HEK293 (cell line): ENCODE results near the gene PPFIA4.

Experiments used
- AEBP2 ChIP-seq: fragments of 450-650 bp; formaldehyde crosslinking; IDR thresholded peaks from 2 replicates; pipeline ENCODE4 v1.5.1; 2016; ENCODE audit warnings: missing biosample characterization, missing genetic modification characterization, borderline replicate concordance
- EGR2 ChIP-seq: fragments of 450-650 bp; formaldehyde crosslinking; IDR thresholded peaks from 2 replicates; pipeline ENCODE4 v1.5.1; 2016; ENCODE audit warnings: low read depth, missing biosample characterization, missing genetic modification characterization
- KLF16 ChIP-seq: fragments of 450-650 bp; formaldehyde crosslinking; IDR thresholded peaks from 2 replicates; pipeline ENCODE4 v1.5.1; 2017; ENCODE audit warnings: missing biosample characterization, missing genetic modification characterization
- MEIS1 ChIP-seq: sonication (generic); formaldehyde crosslinking; IDR thresholded peaks from 2 replicates; pipeline ENCODE4 v1.8.1; 2022; ENCODE audit warnings: missing genetic modification reagents, mild to moderate bottlenecking, borderline replicate concordance
- PRDM1 ChIP-seq: fragments of 450-650 bp; formaldehyde crosslinking; IDR thresholded peaks from 2 replicates; pipeline ENCODE4; 2016; ENCODE audit warnings: missing biosample characterization, missing genetic modification characterization
- SETDB1 ChIP-seq: IDR thresholded peaks from one replicate; pipeline ENCODE4 v1.6.1; 2017; ENCODE audit warnings: mild to moderate bottlenecking, low read length, moderate library complexity, mixed read lengths; ENCODE audit not compliant: insufficient read length
- ZBTB1 ChIP-seq: fragments of 450-650 bp; formaldehyde crosslinking; IDR thresholded peaks from 2 replicates; pipeline ENCODE4 v1.5.1; 2016; ENCODE audit warnings: missing biosample characterization, missing genetic modification characterization
- ZBTB48 ChIP-seq: fragments of 450-650 bp; formaldehyde crosslinking; IDR thresholded peaks from 2 replicates; pipeline ENCODE4 v1.5.1; 2016; ENCODE audit warnings: missing biosample characterization, missing genetic modification characterization
- ZBTB6 ChIP-seq: fragments of 450-650 bp; formaldehyde crosslinking; IDR thresholded peaks from 2 replicates; pipeline ENCODE4 v1.5.1; 2017; ENCODE audit warnings: missing biosample characterization, missing genetic modification characterization
- ZEB2 ChIP-seq: fragments of 450-650 bp; formaldehyde crosslinking; IDR thresholded peaks from 2 replicates; pipeline ENCODE4 v1.5.1; 2016; ENCODE audit warnings: missing biosample characterization, missing genetic modification characterization
- ZFHX2 ChIP-seq: fragments of 450-650 bp; formaldehyde crosslinking; conservative IDR thresholded peaks from 2 replicates; pipeline ENCODE4 v1.5.1; 2016; ENCODE audit warnings: missing biosample characterization, missing genetic modification characterization
- ZFP37 ChIP-seq: fragments of 450-650 bp; formaldehyde crosslinking; IDR thresholded peaks from 2 replicates; pipeline ENCODE4 v1.5.1; 2016; ENCODE audit warnings: missing biosample characterization, missing genetic modification characterization
- ZNF202 ChIP-seq: fragments of 450-650 bp; formaldehyde crosslinking; IDR thresholded peaks from 2 replicates; pipeline ENCODE4 v1.5.1; 2016; ENCODE audit warnings: missing biosample characterization, missing genetic modification characterization, borderline replicate concordance
- ZNF211 ChIP-seq: fragments of 450-650 bp; formaldehyde crosslinking; IDR thresholded peaks from 2 replicates; pipeline ENCODE4 v1.5.1; 2016; ENCODE audit warnings: low read depth, missing biosample characterization, missing genetic modification characterization
- ZNF350 ChIP-seq: fragments of 450-650 bp; formaldehyde crosslinking; IDR thresholded peaks from 2 replicates; pipeline ENCODE4 v1.5.0; 2017; ENCODE audit warnings: missing biosample characterization, mild to moderate bottlenecking, missing genetic modification characterization
- ZNF366 ChIP-seq: fragments of 450-650 bp; formaldehyde crosslinking; conservative IDR thresholded peaks from 2 replicates; pipeline ENCODE4 v1.5.1; 2016; ENCODE audit warnings: missing biosample characterization, missing genetic modification characterization
- ZNF37A ChIP-seq: fragments of 450-650 bp; IDR thresholded peaks from 2 replicates; pipeline ENCODE4 v1.5.1; 2018; ENCODE audit warnings: missing biosample characterization, missing genetic modification characterization
- ZNF404 ChIP-seq: fragments of 450-650 bp; formaldehyde crosslinking; IDR thresholded peaks from 2 replicates; pipeline ENCODE4 v1.5.1; 2017; ENCODE audit warnings: missing biosample characterization, missing genetic modification characterization
- ZNF426 ChIP-seq: fragments of 450-650 bp; formaldehyde crosslinking; IDR thresholded peaks from 2 replicates; pipeline ENCODE4 v1.5.1; 2017; ENCODE audit warnings: missing biosample characterization, missing genetic modification characterization, mild to moderate bottlenecking, inconsistent platforms, moderate library complexity
- ZNF555 ChIP-seq: fragments of 450-650 bp; formaldehyde crosslinking; conservative IDR thresholded peaks from 2 replicates; pipeline ENCODE4 v1.5.1; 2017; ENCODE audit warnings: missing biosample characterization, mild to moderate bottlenecking, missing genetic modification characterization, inconsistent platforms
- ZNF626 ChIP-seq: fragments of 450-650 bp; sonication (Bioruptor Pico); formaldehyde crosslinking; IDR thresholded peaks from 2 replicates; pipeline ENCODE4 v1.5.1; 2018; ENCODE audit warnings: missing biosample characterization, missing genetic modification characterization, inconsistent platforms
- ZSCAN18 ChIP-seq: fragments of 450-650 bp; formaldehyde crosslinking; IDR thresholded peaks from 2 replicates; pipeline ENCODE4 v1.5.1; 2016; ENCODE audit warnings: missing biosample characterization, missing genetic modification characterization
- ZSCAN30 ChIP-seq: fragments of 450-650 bp; IDR thresholded peaks from 2 replicates; pipeline ENCODE4 v1.5.1; 2018; ENCODE audit warnings: missing biosample characterization, mild to moderate bottlenecking, missing genetic modification characterization, moderate library complexity
- TF ChIP-seq, protein P1 (sequence below): fragments of 450-650 bp; formaldehyde crosslinking; IDR thresholded peaks from 2 replicates; pipeline ENCODE4 v1.5.1; 2017; ENCODE audit warnings: missing biosample characterization, missing genetic modification characterization
- TF ChIP-seq, protein P2 (sequence below): fragments of 450-650 bp; formaldehyde crosslinking; IDR thresholded peaks from 2 replicates; pipeline ENCODE4 v1.5.1; 2016; ENCODE audit warnings: missing biosample characterization, missing genetic modification characterization
- TF ChIP-seq, protein P3 (sequence below): fragments of 450-650 bp; formaldehyde crosslinking; IDR thresholded peaks from 2 replicates; pipeline ENCODE4 v1.5.1; 2017; ENCODE audit warnings: missing biosample characterization, missing genetic modification characterization

PPFIA4 gene

GRCh38 chr1:203117611-203118575 is 91.6 kb downstream of the PPFIA4 start (continued):
- TF ChIP-seq AEBP2 (tag by site-specific recombination) (no peak), ZBTB1 (tag by site-specific recombination) (no peak), ZNF350 (tag by site-specific recombination) (no peak), ZNF626 (tag by site-specific recombination) (no peak), ZFP37 (tag by site-specific recombination) (no peak), ZNF37A (tag by site-specific recombination) (no peak), ZNF555 (tag by site-specific recombination) (no peak), ZSCAN18 (tag by site-specific recombination) (no peak), ZFHX2 (tag by site-specific recombination) (peak; percentile 87), KLF16 (tag by site-specific recombination) (no peak), ZSCAN30 (0 out of 2 replicates have a peak, but pooled peaks have one; percentile 38), SETDB1 (no peak), ZBTB48 (tag by site-specific recombination) (no peak), ZBTB6 (tag by site-specific recombination) (peak; percentile 79), ZNF426 (tag by site-specific recombination) (no peak), ZNF404 (no peak), EGR2 (peak; percentile 82), MEIS1 (CRISPR knock-in tag) (no peak), ZEB2 (no peak), PRDM1 (no peak), ZNF366 (tag by site-specific recombination) (no peak), ZNF202 (tag by site-specific recombination) (no peak), ZNF211 (tag by site-specific recombination) (no peak)
- TF ChIP-seq, protein P1, sequence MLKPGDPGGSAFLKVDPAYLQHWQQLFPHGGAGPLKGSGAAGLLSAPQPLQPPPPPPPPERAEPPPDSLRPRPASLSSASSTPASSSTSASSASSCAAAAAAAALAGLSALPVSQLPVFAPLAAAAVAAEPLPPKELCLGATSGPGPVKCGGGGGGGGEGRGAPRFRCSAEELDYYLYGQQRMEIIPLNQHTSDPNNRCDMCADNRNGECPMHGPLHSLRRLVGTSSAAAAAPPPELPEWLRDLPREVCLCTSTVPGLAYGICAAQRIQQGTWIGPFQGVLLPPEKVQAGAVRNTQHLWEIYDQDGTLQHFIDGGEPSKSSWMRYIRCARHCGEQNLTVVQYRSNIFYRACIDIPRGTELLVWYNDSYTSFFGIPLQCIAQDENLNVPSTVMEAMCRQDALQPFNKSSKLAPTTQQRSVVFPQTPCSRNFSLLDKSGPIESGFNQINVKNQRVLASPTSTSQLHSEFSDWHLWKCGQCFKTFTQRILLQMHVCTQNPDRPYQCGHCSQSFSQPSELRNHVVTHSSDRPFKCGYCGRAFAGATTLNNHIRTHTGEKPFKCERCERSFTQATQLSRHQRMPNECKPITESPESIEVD: no peak
- TF ChIP-seq, protein P2, sequence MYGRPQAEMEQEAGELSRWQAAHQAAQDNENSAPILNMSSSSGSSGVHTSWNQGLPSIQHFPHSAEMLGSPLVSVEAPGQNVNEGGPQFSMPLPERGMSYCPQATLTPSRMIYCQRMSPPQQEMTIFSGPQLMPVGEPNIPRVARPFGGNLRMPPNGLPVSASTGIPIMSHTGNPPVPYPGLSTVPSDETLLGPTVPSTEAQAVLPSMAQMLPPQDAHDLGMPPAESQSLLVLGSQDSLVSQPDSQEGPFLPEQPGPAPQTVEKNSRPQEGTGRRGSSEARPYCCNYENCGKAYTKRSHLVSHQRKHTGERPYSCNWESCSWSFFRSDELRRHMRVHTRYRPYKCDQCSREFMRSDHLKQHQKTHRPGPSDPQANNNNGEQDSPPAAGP (tag by site-specific recombination): no peak
- TF ChIP-seq, protein P3, sequence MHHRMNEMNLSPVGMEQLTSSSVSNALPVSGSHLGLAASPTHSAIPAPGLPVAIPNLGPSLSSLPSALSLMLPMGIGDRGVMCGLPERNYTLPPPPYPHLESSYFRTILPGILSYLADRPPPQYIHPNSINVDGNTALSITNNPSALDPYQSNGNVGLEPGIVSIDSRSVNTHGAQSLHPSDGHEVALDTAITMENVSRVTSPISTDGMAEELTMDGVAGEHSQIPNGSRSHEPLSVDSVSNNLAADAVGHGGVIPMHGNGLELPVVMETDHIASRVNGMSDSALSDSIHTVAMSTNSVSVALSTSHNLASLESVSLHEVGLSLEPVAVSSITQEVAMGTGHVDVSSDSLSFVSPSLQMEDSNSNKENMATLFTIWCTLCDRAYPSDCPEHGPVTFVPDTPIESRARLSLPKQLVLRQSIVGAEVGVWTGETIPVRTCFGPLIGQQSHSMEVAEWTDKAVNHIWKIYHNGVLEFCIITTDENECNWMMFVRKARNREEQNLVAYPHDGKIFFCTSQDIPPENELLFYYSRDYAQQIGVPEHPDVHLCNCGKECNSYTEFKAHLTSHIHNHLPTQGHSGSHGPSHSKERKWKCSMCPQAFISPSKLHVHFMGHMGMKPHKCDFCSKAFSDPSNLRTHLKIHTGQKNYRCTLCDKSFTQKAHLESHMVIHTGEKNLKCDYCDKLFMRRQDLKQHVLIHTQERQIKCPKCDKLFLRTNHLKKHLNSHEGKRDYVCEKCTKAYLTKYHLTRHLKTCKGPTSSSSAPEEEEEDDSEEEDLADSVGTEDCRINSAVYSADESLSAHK: no peak
